ENCODE data around the gene SLC9A9.

The SLC9A9 gene

DNA sequence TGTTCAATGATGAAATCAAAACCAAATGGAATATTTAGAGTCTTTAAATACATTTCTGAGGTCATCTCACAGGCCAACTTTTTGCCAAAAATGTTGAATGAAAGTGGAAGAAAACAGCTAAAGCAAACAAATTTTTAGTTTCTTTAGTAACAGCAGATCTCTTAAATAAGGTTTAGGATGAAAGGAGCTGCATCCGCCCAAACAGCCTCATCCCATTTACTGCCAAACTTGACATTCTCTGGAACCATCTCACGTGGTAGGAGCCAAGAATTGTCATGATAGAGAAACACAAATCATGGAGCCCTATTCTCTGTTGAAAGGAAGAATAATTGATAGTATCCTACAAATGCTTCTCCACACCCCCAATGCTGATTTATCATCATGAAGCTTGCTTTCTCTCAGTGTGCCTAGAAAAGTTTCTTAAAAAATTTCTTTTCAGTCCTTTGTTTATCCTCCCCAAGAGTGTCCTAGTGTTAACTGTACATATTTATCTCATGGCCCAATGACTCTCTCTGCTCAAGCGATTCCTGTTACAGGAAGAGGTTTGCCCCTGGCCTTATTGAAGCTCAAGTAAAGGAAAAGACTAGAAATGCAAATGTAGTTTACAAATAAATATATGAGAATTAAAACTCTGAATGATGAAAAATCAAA lies 23.4 kb downstream of the SLC9A9 start:
- DNase-seq (ENCODE audit: low read depth): no peak
- TF ChIP-seq, protein P1, sequence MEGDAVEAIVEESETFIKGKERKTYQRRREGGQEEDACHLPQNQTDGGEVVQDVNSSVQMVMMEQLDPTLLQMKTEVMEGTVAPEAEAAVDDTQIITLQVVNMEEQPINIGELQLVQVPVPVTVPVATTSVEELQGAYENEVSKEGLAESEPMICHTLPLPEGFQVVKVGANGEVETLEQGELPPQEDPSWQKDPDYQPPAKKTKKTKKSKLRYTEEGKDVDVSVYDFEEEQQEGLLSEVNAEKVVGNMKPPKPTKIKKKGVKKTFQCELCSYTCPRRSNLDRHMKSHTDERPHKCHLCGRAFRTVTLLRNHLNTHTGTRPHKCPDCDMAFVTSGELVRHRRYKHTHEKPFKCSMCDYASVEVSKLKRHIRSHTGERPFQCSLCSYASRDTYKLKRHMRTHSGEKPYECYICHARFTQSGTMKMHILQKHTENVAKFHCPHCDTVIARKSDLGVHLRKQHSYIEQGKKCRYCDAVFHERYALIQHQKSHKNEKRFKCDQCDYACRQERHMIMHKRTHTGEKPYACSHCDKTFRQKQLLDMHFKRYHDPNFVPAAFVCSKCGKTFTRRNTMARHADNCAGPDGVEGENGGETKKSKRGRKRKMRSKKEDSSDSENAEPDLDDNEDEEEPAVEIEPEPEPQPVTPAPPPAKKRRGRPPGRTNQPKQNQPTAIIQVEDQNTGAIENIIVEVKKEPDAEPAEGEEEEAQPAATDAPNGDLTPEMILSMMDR (IDR thresholded peaks at IDR 0.05; ENCODE audit: low read depth, low read length, missing control alignments): no peak
- no peak overlapping the region for H3K4me3 ChIP-seq (ENCODE audit: low read depth, low read length)

DNA sequence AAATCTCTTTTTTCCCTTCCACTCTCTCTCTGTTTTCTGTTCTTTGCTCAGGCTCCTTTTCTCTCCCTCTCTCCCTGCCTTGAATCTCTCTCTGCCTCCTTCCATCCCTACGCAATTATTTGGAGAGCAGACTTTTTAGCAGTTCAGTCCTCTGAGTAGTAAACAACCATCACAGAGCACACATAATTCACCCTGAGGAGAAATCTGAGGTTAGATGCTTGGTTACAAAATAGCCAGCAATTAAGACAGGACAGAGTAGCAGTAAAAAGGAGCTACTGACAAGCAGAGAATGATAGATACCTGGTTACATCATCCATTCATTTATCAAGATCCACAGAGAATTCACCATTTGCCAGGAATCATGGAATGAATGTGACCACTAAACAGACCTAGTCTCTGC lies 25.5 kb downstream of the SLC9A9 start:
- H3K4me3 ChIP-seq (ENCODE audit: low read depth, low read length): no peak overlapping the region
- TF ChIP-seq, protein P1 (IDR thresholded peaks at IDR 0.05; ENCODE audit: low read depth, low read length, missing control alignments): no peak
- no peak for DNase-seq (ENCODE audit: low read depth)

DNA sequence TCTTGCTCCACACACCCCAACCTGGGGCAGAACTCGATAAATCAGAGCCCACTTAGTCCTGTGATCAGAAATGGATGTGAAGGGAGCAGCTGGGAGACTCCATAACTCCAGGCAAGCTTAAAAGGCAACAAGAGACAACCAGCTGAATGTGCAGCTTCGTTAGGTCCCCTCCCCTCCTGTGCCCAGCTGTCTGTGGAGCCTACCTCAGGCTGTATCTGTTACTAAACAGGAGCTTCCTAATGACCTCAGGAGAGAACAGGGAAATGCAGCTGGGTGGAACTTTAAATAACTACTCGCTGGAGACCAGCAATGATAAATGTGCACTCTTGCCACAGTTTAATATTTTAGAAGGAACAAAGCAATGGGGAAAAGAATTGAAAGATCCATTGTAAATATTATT lies 25.9 kb downstream of the SLC9A9 start:
- no peak for DNase-seq (ENCODE audit: low read depth)
- TF ChIP-seq, protein P1 (IDR thresholded peaks at IDR 0.05; ENCODE audit: low read depth, low read length, missing control alignments): no peak
- no peak overlapping the region for H3K4me3 ChIP-seq (ENCODE audit: low read depth, low read length)

DNA sequence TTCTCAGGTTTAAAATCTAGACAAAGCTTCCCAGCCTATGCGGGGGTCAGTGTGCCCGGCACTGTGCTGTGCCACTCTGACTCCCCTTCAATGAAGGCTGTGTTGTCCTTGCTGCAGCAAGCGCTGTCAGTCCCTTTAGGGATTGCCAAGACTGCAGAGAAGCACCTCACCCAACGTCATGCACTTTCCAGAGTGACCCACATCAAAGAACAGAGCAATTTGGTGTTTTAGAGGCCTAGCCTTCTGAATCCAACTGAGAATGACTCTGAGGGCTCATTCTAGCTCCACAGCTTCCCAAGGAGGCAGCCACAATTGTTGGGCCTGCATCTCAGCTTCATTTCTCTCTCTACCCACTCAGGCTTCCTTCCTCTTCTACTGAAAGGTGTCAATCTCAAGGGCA lies 26.4 kb downstream of the SLC9A9 start:
- TF ChIP-seq, protein P1 (IDR thresholded peaks at IDR 0.05; ENCODE audit: low read depth, low read length, missing control alignments): no peak
- H3K4me3 ChIP-seq (ENCODE audit: low read depth, low read length): no peak overlapping the region
- DNase-seq (ENCODE audit: low read depth): no peak

DNA sequence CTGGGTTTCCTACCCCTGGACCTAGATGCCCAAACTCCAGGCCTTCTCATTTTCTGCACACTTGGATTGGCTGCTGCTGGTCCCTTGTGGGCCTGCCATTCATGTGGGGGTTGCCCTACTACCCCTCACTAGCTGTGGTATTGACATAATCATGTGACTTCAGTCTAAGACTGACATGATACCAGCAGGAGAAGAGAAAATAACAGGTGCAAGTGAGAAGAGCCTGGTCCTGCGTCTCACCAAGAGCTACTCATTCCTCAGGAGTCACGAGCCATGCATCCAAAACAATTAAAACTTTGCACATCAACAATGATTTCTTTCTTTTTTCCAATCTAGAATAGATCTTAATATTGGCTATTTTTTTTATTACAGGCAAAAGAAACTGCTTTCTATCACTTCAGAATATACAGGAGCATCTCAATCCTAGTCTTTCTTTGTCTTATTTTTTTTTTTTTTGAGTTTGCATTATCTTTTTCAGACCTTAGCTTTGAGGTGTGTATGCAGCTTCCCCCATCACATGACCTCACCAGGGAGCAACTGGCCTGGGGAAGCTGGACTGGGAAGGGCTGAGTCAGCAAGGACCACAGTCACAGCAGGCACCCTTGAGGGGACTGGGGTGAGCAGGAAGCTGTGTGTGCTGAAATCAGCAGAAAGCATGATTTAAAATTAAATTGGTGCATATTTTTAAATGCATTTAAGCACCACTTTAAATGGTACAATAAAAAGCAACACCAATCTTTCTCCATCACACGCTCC lies 27.6 kb downstream of the SLC9A9 start:
- no peak overlapping the region for H3K4me3 ChIP-seq (ENCODE audit: low read depth, low read length)
- DNase-seq (ENCODE audit: low read depth): no peak
- TF ChIP-seq, protein P1 (IDR thresholded peaks at IDR 0.05; ENCODE audit: low read depth, low read length, missing control alignments): no peak

DNA sequence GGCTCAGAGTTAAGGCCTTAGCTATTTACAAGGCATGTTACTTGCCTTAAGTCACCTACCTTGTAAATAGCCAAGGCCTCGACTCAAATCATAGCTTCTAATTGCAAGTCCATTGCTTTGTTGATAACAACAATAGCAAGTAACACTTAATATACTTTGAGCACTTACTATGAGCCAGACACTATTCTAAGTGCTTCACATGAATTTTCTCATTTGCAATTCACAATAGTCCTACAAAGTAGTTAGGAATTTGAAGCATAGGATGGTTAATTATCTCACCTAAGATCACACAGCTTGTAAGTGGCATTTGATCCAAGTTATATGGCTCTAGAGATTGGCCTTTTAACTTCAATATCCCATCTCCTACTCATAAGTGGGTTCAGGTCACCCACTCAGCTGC lies 28.4 kb downstream of the SLC9A9 start:
- no peak for DNase-seq (ENCODE audit: low read depth)
- TF ChIP-seq, protein P1 (IDR thresholded peaks at IDR 0.05; ENCODE audit: low read depth, low read length, missing control alignments): no peak
- H3K4me3 ChIP-seq (ENCODE audit: low read depth, low read length): no peak overlapping the region
